HepG2 (cell line): Measurements from ENCODE around the gene LRRC28. TPM values are rescaled to one million over a fixed set of nuclear protein-coding genes. Genes with fewer than 3 reads are reported as not detected.

Experiments
- CHD4 ChIP-seq: fragments of 200-600 bp; sonication (generic); IDR thresholded peaks from 2 replicates; pipeline ENCODE4 v1.7.0; 2017; ENCODE audit warnings: mild to moderate bottlenecking, low read length, borderline replicate concordance
- ETV5 ChIP-seq: IDR thresholded peaks from 2 replicates; pipeline ENCODE4 v1.6.1; 2018; ENCODE audit warnings: missing biosample characterization, missing genetic modification reagents, inconsistent platforms, borderline replicate concordance
- JUN ChIP-seq: sonication (generic); formaldehyde crosslinking; IDR thresholded peaks from 2 replicates; pipeline ENCODE4 v1.4.0; 2020; ENCODE audit warnings: mild to moderate bottlenecking, missing genetic modification reagents
- MLLT10 ChIP-seq: sonication (generic); formaldehyde crosslinking; IDR thresholded peaks from 2 replicates; pipeline ENCODE4 v1.4.0; 2020; ENCODE audit warnings: missing genetic modification reagents
- NR2F2 ChIP-seq: IDR thresholded peaks from 2 replicates; pipeline ENCODE4 v1.6.1; 2012; ENCODE audit warnings: low read depth, inconsistent platforms, borderline replicate concordance
- PHF5A ChIP-seq: IDR thresholded peaks from one replicate; pipeline ENCODE4 v1.6.1; 2018; ENCODE audit warnings: low read depth, missing genetic modification reagents; ENCODE audit not compliant: unreplicated experiment
- PRDM15 ChIP-seq: sonication (generic); formaldehyde crosslinking; IDR thresholded peaks from 2 replicates; pipeline ENCODE4 v1.4.0; 2020; ENCODE audit warnings: missing genetic modification reagents
- RFXANK ChIP-seq: IDR thresholded peaks from 2 replicates; pipeline ENCODE4 v1.6.1; 2016
- SIX1 ChIP-seq: sonication (generic); formaldehyde crosslinking; IDR thresholded peaks from 2 replicates; pipeline ENCODE4 v1.4.0; 2020; ENCODE audit warnings: missing genetic modification reagents, borderline replicate concordance
- SOX5 ChIP-seq: IDR thresholded peaks from 2 replicates; pipeline ENCODE4 v1.6.1; 2016; ENCODE audit warnings: borderline replicate concordance
- TBX2 ChIP-seq: sonication (generic); formaldehyde crosslinking; IDR thresholded peaks from 2 replicates; pipeline ENCODE4 v1.5.0; 2020; ENCODE audit warnings: missing genetic modification reagents, mild to moderate bottlenecking, borderline replicate concordance
- THAP11 ChIP-seq: IDR thresholded peaks from 2 replicates; pipeline ENCODE4 v1.6.1; 2016; ENCODE audit warnings: missing biosample characterization, missing genetic modification reagents
- ZBTB14 ChIP-seq: sonication (generic); formaldehyde crosslinking; IDR thresholded peaks from 2 replicates; pipeline ENCODE4 v1.4.0; 2020; ENCODE audit warnings: missing genetic modification reagents
- ZNF329 ChIP-seq: sonication (generic); formaldehyde crosslinking; IDR thresholded peaks from 2 replicates; pipeline ENCODE4 v1.9.0; 2021; ENCODE audit warnings: low read depth, mild to moderate bottlenecking, missing genetic modification reagents
- ZNF331 ChIP-seq: sonication (generic); formaldehyde crosslinking; IDR thresholded peaks from 2 replicates; pipeline ENCODE4 v1.4.0; 2020; ENCODE audit warnings: missing genetic modification reagents
- ZNF614 ChIP-seq: IDR thresholded peaks from 2 replicates; pipeline ENCODE4 v1.6.1; 2018; ENCODE audit warnings: missing biosample characterization, missing genetic modification reagents, inconsistent platforms, borderline replicate concordance
- ZNF709 ChIP-seq: sonication (generic); formaldehyde crosslinking; IDR thresholded peaks from 2 replicates; pipeline ENCODE4 v1.5.0; 2020; ENCODE audit warnings: mild to moderate bottlenecking, missing genetic modification reagents
- polyA plus RNA-seq, 8 experiments: library from polyadenylated mRNA; depleted of rRNA in 3 of 8; stranded (reverse) in 7 of 8; unstranded in 1 of 8; fragments of >200 nt; fragmentation: Illumina TruSeq in 4 of 8; extraction: Trizol in 4 of 8; gene quantifications; 2 replicates each; pipeline versions ENCODE4 v1.2.1 to v1.2.3, GENCODE V29; 2011 to 2016; ENCODE audit warnings: low read depth in 4 of 8, missing spikeins in 1 of 8, mixed read lengths in 1 of 8; ENCODE audit not compliant: insufficient read depth in 1 of 8
- total RNA-seq, 5 experiments: library from RNA; depleted of rRNA; stranded (reverse); fragments of >200 nt; fragmentation: Illumina TruSeq; extraction: Trizol; gene quantifications; 2 replicates each; pipeline ENCODE4 v1.2.3, GENCODE V29; 2016; ENCODE audit warnings: low read depth in 1 of 5
- TF ChIP-seq, protein P1 (sequence below): sonication (generic); formaldehyde crosslinking; conservative IDR thresholded peaks from 2 replicates; pipeline ENCODE4 v1.8.1; 2023; ENCODE audit warnings: missing genetic modification reagents
- TF ChIP-seq, protein P2 (sequence below): sonication (generic); formaldehyde crosslinking; IDR thresholded peaks from 2 replicates; pipeline ENCODE4 v1.8.1; 2023; ENCODE audit warnings: mild to moderate bottlenecking, missing genetic modification reagents
- TF ChIP-seq, protein P3 (sequence below): sonication (generic); formaldehyde crosslinking; IDR thresholded peaks from 2 replicates; pipeline ENCODE4 v1.4.0; 2020; ENCODE audit warnings: mild to moderate bottlenecking, missing genetic modification reagents
- TF ChIP-seq, protein P4 (sequence below): sonication (generic); formaldehyde crosslinking; IDR thresholded peaks from 2 replicates; pipeline ENCODE4 v1.5.1; 2020; ENCODE audit warnings: missing genetic modification reagents, mild to moderate bottlenecking, borderline replicate concordance

Gene LRRC28
- total and polyA plus RNA-seq, 2 of the 13 experiments (the other 11 are each of a cell fraction or from before 2014, with no cell fraction given): 17.5 to 21.3 TPM

DNA sequence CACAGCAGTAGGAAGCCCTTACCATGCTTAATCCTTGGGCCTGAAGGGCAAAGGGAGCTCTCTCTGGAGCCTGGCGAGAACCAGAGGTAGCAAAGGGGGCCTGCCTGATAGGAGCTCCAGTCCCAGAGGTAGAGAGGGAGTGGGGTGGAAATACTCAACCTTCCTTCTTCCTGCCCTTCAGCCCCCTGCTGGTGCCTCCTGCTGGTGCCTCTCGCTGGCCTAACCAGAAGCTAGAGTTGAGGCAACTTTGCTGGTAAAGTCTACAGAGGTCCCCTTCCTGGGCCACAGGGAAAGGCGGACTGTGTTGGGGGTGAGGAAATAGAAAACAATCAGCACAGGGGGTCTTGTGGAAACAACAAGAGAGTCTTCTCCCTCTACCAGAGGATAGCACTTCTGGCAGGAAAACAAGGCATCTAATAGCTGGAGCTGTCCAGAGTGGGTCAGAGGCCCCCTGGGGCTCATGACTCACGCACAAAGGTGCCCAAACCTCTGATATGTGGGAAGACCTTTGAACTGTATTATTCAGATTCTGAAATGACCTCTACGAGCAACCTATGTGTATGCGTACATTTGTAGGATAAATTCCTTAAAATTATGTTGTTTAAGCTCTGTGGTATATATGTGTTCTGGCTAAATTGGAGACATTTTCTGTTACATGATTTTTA lies 133.9 kb downstream of the LRRC28 start (continued):
- TF ChIP-seq JUN (CRISPR knock-in tag): no peak
- no peak; the same call in 1 of the 2 replicates for TF ChIP-seq TBX2 (CRISPR knock-in tag)
- no peak for TF ChIP-seq PRDM15 (CRISPR knock-in tag)
- TF ChIP-seq ZNF709 (CRISPR knock-in tag): no peak
- no peak for TF ChIP-seq ETV5
- TF ChIP-seq RFXANK (CRISPR knock-in tag): no peak
- no peak for TF ChIP-seq ZNF331 (CRISPR knock-in tag)
- TF ChIP-seq, protein P1, sequence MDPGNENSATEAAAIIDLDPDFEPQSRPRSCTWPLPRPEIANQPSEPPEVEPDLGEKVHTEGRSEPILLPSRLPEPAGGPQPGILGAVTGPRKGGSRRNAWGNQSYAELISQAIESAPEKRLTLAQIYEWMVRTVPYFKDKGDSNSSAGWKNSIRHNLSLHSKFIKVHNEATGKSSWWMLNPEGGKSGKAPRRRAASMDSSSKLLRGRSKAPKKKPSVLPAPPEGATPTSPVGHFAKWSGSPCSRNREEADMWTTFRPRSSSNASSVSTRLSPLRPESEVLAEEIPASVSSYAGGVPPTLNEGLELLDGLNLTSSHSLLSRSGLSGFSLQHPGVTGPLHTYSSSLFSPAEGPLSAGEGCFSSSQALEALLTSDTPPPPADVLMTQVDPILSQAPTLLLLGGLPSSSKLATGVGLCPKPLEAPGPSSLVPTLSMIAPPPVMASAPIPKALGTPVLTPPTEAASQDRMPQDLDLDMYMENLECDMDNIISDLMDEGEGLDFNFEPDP: no peak
- no peak for TF ChIP-seq ZNF329
- TF ChIP-seq CHD4: 0 out of 2 replicates have a peak, but pooled peaks have one; percentile 39
- TF ChIP-seq, protein P2, sequence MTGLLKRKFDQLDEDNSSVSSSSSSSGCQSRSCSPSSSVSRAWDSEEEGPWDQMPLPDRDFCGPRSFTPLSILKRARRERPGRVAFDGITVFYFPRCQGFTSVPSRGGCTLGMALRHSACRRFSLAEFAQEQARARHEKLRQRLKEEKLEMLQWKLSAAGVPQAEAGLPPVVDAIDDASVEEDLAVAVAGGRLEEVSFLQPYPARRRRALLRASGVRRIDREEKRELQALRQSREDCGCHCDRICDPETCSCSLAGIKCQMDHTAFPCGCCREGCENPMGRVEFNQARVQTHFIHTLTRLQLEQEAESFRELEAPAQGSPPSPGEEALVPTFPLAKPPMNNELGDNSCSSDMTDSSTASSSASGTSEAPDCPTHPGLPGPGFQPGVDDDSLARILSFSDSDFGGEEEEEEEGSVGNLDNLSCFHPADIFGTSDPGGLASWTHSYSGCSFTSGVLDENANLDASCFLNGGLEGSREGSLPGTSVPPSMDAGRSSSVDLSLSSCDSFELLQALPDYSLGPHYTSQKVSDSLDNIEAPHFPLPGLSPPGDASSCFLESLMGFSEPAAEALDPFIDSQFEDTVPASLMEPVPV (CRISPR knock-in tag): no peak
- 0 out of 2 replicates have a peak, but pooled peaks have one; percentile 48 for TF ChIP-seq SOX5
- TF ChIP-seq, protein P3, sequence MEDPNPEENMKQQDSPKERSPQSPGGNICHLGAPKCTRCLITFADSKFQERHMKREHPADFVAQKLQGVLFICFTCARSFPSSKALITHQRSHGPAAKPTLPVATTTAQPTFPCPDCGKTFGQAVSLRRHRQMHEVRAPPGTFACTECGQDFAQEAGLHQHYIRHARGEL (CRISPR knock-in tag): no peak
- no peak for TF ChIP-seq ZNF614 (CRISPR knock-in tag)
- TF ChIP-seq SIX1 (CRISPR knock-in tag): no peak
- TF ChIP-seq, protein P4, sequence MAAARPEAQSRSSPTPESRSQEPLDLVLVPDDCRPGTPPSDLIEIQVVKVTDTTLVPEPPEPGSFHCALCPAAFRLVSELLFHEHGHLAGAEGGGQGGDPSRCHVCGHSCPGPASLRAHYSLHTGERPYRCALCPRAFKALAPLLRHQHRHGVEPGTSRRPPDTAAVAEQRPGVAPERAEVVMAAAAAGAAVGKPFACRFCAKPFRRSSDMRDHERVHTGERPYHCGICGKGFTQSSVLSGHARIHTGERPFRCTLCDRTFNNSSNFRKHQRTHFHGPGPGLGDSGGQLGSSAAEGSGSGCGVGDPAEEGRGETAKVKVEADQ (CRISPR knock-in tag): no peak
- no peak for TF ChIP-seq ZBTB14 (CRISPR knock-in tag)
- peak; percentile 33; the same call in 1 of the 2 replicates for TF ChIP-seq NR2F2
- TF ChIP-seq PHF5A (CRISPR knock-in tag): no peak
- TF ChIP-seq THAP11: no peak
- no peak for TF ChIP-seq MLLT10 (CRISPR knock-in tag)
